ENCODE results near the gene MGMT. TPM values are rescaled to one million over a fixed set of nuclear protein-coding genes. Genes with fewer than 3 reads are reported as not detected.

The MGMT gene
- polyA plus RNA-seq, 1 of the 3 experiments (the other 2 are of a cell fraction): 10.8 TPM

GRCh38 chr10:129777687-129778086, 310.6 kb downstream of the MGMT start:
- CTCF ChIA-PET: no interaction called here
- no peaks in the 10 kb centered on the region for H3K9me3 ChIP-seq
- WGBS (ENCODE audit: low lambda C conversion rate): 82% methylated on average over 19 of the region's 19 CpGs

More at GRCh38 chr10:129777687-129778086, 310.6 kb downstream of the MGMT start:
- POLR2A ChIA-PET: no interaction called here
- no peaks in the 10 kb centered on the region for H3K9me2 ChIP-seq
- H3K4me3 ChIP-seq (ENCODE audit: low read depth in 2 of 2, low read length in 1 of 2): no peak overlapping the region
- no peaks in the 10 kb centered on the region for H3K79me2 ChIP-seq (ENCODE audit: insufficient read depth)
- H3F3A ChIP-seq (replicated peaks; ENCODE audit: insufficient read depth): no peaks in the 10 kb centered on the region
- no peak overlapping the region for H3K9ac ChIP-seq
- H4K20me1 ChIP-seq (ENCODE audit: insufficient read depth): no peaks in the 10 kb centered on the region
- H3K27ac ChIP-seq (ENCODE audit: low read depth in 2 of 2, low read length in 1 of 2): no peak overlapping the region
- H3K27me3 ChIP-seq (ENCODE audit: insufficient read depth): no peaks in the 10 kb centered on the region
- no peak for DNase-seq
- H3K4me1 ChIP-seq (ENCODE audit: control insufficient read depth in 1 of 2, insufficient read depth in 2 of 2, low read depth in 1 of 2, low read length in 1 of 2): no peaks in the 10 kb centered on the region; a peak in 1 of 4 replicates
- no peak overlapping the region for H3K4me2 ChIP-seq
- no peaks in the 10 kb centered on the region for H3K36me3 ChIP-seq (replicated peaks in 1 of 2; ENCODE audit: control insufficient read depth in 1 of 2, insufficient read depth in 2 of 2, low read length in 1 of 2)
- H2AFZ ChIP-seq (ENCODE audit: low read depth): no peak overlapping the region
- TF ChIP-seq RXRA (IDR thresholded peaks at IDR 0.05; ENCODE audit: borderline replicate concordance, low read depth): no peak
- TF ChIP-seq CTCF (IDR thresholded peaks at IDR 0.05): no peak
- TF ChIP-seq TEAD4 (IDR thresholded peaks at IDR 0.05; ENCODE audit: borderline replicate concordance, insufficient read depth): no peak
- TF ChIP-seq GATA2 (CRISPR knock-in tag; IDR thresholded peaks at IDR 0.05): no peak
- TF ChIP-seq EP300 (IDR thresholded peaks at IDR 0.05; ENCODE audit: borderline replicate concordance in 1 of 2, low read depth in 1 of 2, low read length in 1 of 2): no peak
- no peak for TF ChIP-seq EZH2phosphoT487 (IDR thresholded peaks at IDR 0.05; ENCODE audit: borderline replicate concordance, low read depth)
- TF ChIP-seq GABPA (IDR thresholded peaks at IDR 0.05; ENCODE audit: low read depth): no peak
- no peak for TF ChIP-seq NFIC (IDR thresholded peaks at IDR 0.05; ENCODE audit: borderline replicate concordance)
- TF ChIP-seq TCF12 (IDR thresholded peaks at IDR 0.05): no peak
- TF ChIP-seq NRF1 (IDR thresholded peaks at IDR 0.05; ENCODE audit: low read depth, low read length): no peak
- TF ChIP-seq TAF1 (IDR thresholded peaks at IDR 0.05; ENCODE audit: borderline replicate concordance, low read depth, low read length): no peak
- TF ChIP-seq ELF1 (IDR thresholded peaks at IDR 0.05): no peak
- TF ChIP-seq PBX3 (IDR thresholded peaks at IDR 0.05): no peak
- TF ChIP-seq USF1 (IDR thresholded peaks at IDR 0.05; ENCODE audit: borderline replicate concordance, low read depth): no peak

All from SK-N-SH (cell line).